GM23338 (cell line): Measurements from ENCODE around the gene CKLF. TPM values are rescaled to one million over a fixed set of nuclear protein-coding genes. Genes with fewer than 3 reads are reported as not detected.

Source experiments
- CREB1 ChIP-seq: fragments of 250-450 bp; sonication (Bioruptor Pico); IDR thresholded peaks from 2 replicates; pipeline ENCODE4 v1.5.0; 2020; ENCODE audit warnings: low read depth, mild to moderate bottlenecking, moderate library complexity
- ETS1 ChIP-seq: IDR thresholded peaks from 2 replicates; pipeline ENCODE4 v1.6.1; 2016; ENCODE audit warnings: antibody characterized with exemption
- EZH2 ChIP-seq: fragments of 200-600 bp; sonication (generic); IDR thresholded peaks from one replicate; pipeline ENCODE4 v1.8.0; 2017; ENCODE audit warnings: antibody characterized with exemption, mild to moderate bottlenecking, low read depth; ENCODE audit not compliant: unreplicated experiment
- EZH2phosphoT487 ChIP-seq: fragments of 200-600 bp; sonication (generic); IDR thresholded peaks from one replicate; pipeline ENCODE4 v1.8.1; 2018; ENCODE audit warnings: antibody characterized with exemption; ENCODE audit not compliant: unreplicated experiment
- JUNB ChIP-seq: IDR thresholded peaks from one replicate; pipeline ENCODE4 v1.6.1; 2016; ENCODE audit warnings: antibody characterized with exemption; ENCODE audit not compliant: unreplicated experiment
- NANOG ChIP-seq: IDR thresholded peaks from 2 replicates; pipeline ENCODE4 v1.6.1; 2016; ENCODE audit warnings: antibody characterized with exemption, borderline replicate concordance
- POLR2AphosphoS5 ChIP-seq: IDR thresholded peaks from 2 replicates; pipeline ENCODE4 v1.6.1; 2016; ENCODE audit warnings: antibody characterized with exemption, low read depth
- REST ChIP-seq: IDR thresholded peaks from one replicate; pipeline ENCODE4 v1.6.1; 2018; ENCODE audit warnings: antibody characterized with exemption; ENCODE audit not compliant: unreplicated experiment
- STAT1 ChIP-seq: IDR thresholded peaks from one replicate; pipeline ENCODE4 v1.6.1; 2016; ENCODE audit warnings: antibody characterized with exemption; ENCODE audit not compliant: unreplicated experiment
- ZNF114 ChIP-seq: fragments of 250-450 bp; sonication (Bioruptor Pico); IDR thresholded peaks from 2 replicates; pipeline ENCODE4 v1.5.0; 2020; ENCODE audit warnings: mild to moderate bottlenecking, moderate library complexity
- ZNF331 ChIP-seq: fragments of 250-450 bp; sonication (Bioruptor Pico); IDR thresholded peaks from 2 replicates; pipeline ENCODE4 v1.5.0; 2020; ENCODE audit warnings: low read depth, mild to moderate bottlenecking, moderate library complexity
- ZNF462 ChIP-seq: fragments of 250-450 bp; sonication (Bioruptor Pico); IDR thresholded peaks from 2 replicates; pipeline ENCODE4 v1.5.0; 2020; ENCODE audit warnings: mild to moderate bottlenecking, moderate library complexity
- polyA plus RNA-seq: library from polyadenylated mRNA; unstranded; fragments of >200 nt; fragmentation: Nextera tagmentation; extraction: Ambion mirVana; gene quantifications from 2 replicates; pipeline ENCODE4 v1.2.1, GENCODE V29; 2016
- total RNA-seq: library from RNA; depleted of rRNA; stranded (reverse); fragments of >200 nt; shearing (Covaris generic); gene quantifications from 2 replicates; pipeline ENCODE4 v1.2.3, GENCODE V29; 2014

The CKLF gene
- total and polyA plus RNA-seq, 2 experiments from 2014 or later = 25.5 to 60.0 TPM

GRCh38 chr16:66548068-66548467 lies 4.3 kb upstream of the CKLF start (continued):
- TF ChIP-seq ZNF462 (no peak), EZH2 (no peak), ZNF331 (CRISPR knock-in tag) (no peak), STAT1 (no peak), ETS1 (no peak), NANOG (no peak), JUNB (no peak), REST (no peak), ZNF114 (no peak), POLR2AphosphoS5 (no peak), EZH2phosphoT487 (no peak), CREB1 (CRISPR knock-in tag) (no peak)
